GM23338 (cell line): ENCODE results near the gene SYNDIG1. TPM values are rescaled to one million over a fixed set of nuclear protein-coding genes. Genes with fewer than 3 reads are reported as not detected.

ENCODE experiments used
- ATAC-seq: fragments of 200-7000 bp; cut with Tn5 transposase; 3 replicates; pipeline ENCODE4 v1.9.1; 2020
- DNase-seq: peaks from one replicate; pipeline ENCODE4 v3.0.0-alpha.2; 2015; ENCODE audit warnings: low spot score
- H2AFZ ChIP-seq: fragments of 200-600 bp; sonication (generic); 2 replicates; pipeline ENCODE4 v1.8.0; 2016; ENCODE audit warnings: antibody characterized with exemption, mild to moderate bottlenecking, moderate library complexity
- H3F3A ChIP-seq: fragments of 200-600 bp; sonication (generic); replicated peaks from 2 replicates; pipeline ENCODE4 v1.8.0; 2017; ENCODE audit warnings: antibody characterized with exemption, mixed run types, low read depth
- H3K27ac ChIP-seq: fragments of 200-600 bp; sonication (generic); 2 replicates; pipeline ENCODE4 v1.6.1; 2016; ENCODE audit warnings: low read depth
- H3K27me3 ChIP-seq: fragments of 200-600 bp; sonication (generic); 2 replicates; pipeline ENCODE4 v1.8.0; 2016; ENCODE audit warnings: mild to moderate bottlenecking, mixed run types, moderate library complexity; ENCODE audit not compliant: insufficient read depth
- H3K36me3 ChIP-seq: fragments of 200-600 bp; sonication (generic); 2 replicates; pipeline ENCODE4 v1.8.0; 2016; ENCODE audit warnings: mild to moderate bottlenecking; ENCODE audit not compliant: insufficient read depth
- H3K4me1 ChIP-seq: fragments of 200-600 bp; sonication (generic); 2 replicates; pipeline ENCODE4 v1.8.0; 2016; ENCODE audit warnings: mild to moderate bottlenecking, moderate library complexity; ENCODE audit not compliant: insufficient read depth
- H3K4me2 ChIP-seq: fragments of 200-600 bp; sonication (generic); 2 replicates; pipeline ENCODE4 v1.7.1; 2017; ENCODE audit warnings: mixed run types
- H3K4me3 ChIP-seq: fragments of 200-600 bp; sonication (generic); 2 replicates; pipeline ENCODE4 v1.6.1; 2016; ENCODE audit warnings: mixed run types
- H3K79me2 ChIP-seq: fragments of 200-600 bp; sonication (generic); replicated peaks from 2 replicates; pipeline ENCODE4 v1.8.0; 2017; ENCODE audit warnings: mild to moderate bottlenecking; ENCODE audit not compliant: insufficient read depth
- H3K9me2 ChIP-seq: fragments of 200-600 bp; sonication (generic); 2 replicates; pipeline ENCODE4 v1.8.0; 2017; ENCODE audit not compliant: insufficient read depth
- H4K20me1 ChIP-seq: fragments of 200-600 bp; sonication (generic); replicated peaks from 2 replicates; pipeline ENCODE4 v1.8.0; 2017; ENCODE audit warnings: mild to moderate bottlenecking; ENCODE audit not compliant: insufficient read depth
- H3K27ac Mint-ChIP-seq: 2 replicates; pipeline ENCODE4 v1.8.0; 2020; ENCODE audit warnings: inconsistent platforms, mild to moderate bottlenecking, moderate library complexity, mixed read lengths
- H3K27me3 Mint-ChIP-seq: 3 replicates; pipeline ENCODE4 v1.8.0; 2022; ENCODE audit warnings: low read depth, mild to moderate bottlenecking, moderate library complexity, mixed read lengths, inconsistent platforms; ENCODE audit not compliant: insufficient read depth, poor library complexity
- H3K36me3 Mint-ChIP-seq: 3 replicates; pipeline ENCODE4 v1.8.0; 2021; ENCODE audit warnings: low read depth, mild to moderate bottlenecking, inconsistent platforms, moderate library complexity, mixed read lengths
- H3K4me1 Mint-ChIP-seq: 3 replicates; pipeline ENCODE4 v1.8.0; 2020; ENCODE audit warnings: mild to moderate bottlenecking, inconsistent platforms, mixed read lengths
- H3K4me3 Mint-ChIP-seq: 3 replicates; pipeline ENCODE4 v1.8.0; 2021; ENCODE audit warnings: moderate library complexity, mild to moderate bottlenecking, inconsistent platforms, mixed read lengths
- H3K9me3 Mint-ChIP-seq: 3 replicates; pipeline ENCODE4 v1.8.0; 2020; ENCODE audit warnings: moderate library complexity, mild to moderate bottlenecking, inconsistent platforms, mixed read lengths
- CREB1 ChIP-seq: fragments of 250-450 bp; sonication (Bioruptor Pico); IDR thresholded peaks from 2 replicates; pipeline ENCODE4 v1.5.0; 2020; ENCODE audit warnings: low read depth, mild to moderate bottlenecking, moderate library complexity
- ETS1 ChIP-seq: IDR thresholded peaks from 2 replicates; pipeline ENCODE4 v1.6.1; 2016; ENCODE audit warnings: antibody characterized with exemption
- EZH2 ChIP-seq: fragments of 200-600 bp; sonication (generic); IDR thresholded peaks from one replicate; pipeline ENCODE4 v1.8.0; 2017; ENCODE audit warnings: antibody characterized with exemption, mild to moderate bottlenecking, low read depth; ENCODE audit not compliant: unreplicated experiment
- EZH2phosphoT487 ChIP-seq: fragments of 200-600 bp; sonication (generic); IDR thresholded peaks from one replicate; pipeline ENCODE4 v1.8.1; 2018; ENCODE audit warnings: antibody characterized with exemption; ENCODE audit not compliant: unreplicated experiment
- JUNB ChIP-seq: IDR thresholded peaks from one replicate; pipeline ENCODE4 v1.6.1; 2016; ENCODE audit warnings: antibody characterized with exemption; ENCODE audit not compliant: unreplicated experiment
- NANOG ChIP-seq: IDR thresholded peaks from 2 replicates; pipeline ENCODE4 v1.6.1; 2016; ENCODE audit warnings: antibody characterized with exemption, borderline replicate concordance
- POLR2AphosphoS5 ChIP-seq: IDR thresholded peaks from 2 replicates; pipeline ENCODE4 v1.6.1; 2016; ENCODE audit warnings: antibody characterized with exemption, low read depth
- STAT1 ChIP-seq: IDR thresholded peaks from one replicate; pipeline ENCODE4 v1.6.1; 2016; ENCODE audit warnings: antibody characterized with exemption; ENCODE audit not compliant: unreplicated experiment
- ZNF114 ChIP-seq: fragments of 250-450 bp; sonication (Bioruptor Pico); IDR thresholded peaks from 2 replicates; pipeline ENCODE4 v1.5.0; 2020; ENCODE audit warnings: mild to moderate bottlenecking, moderate library complexity
- polyA plus RNA-seq: library from polyadenylated mRNA; unstranded; fragments of >200 nt; fragmentation: Nextera tagmentation; extraction: Ambion mirVana; gene quantifications from 2 replicates; pipeline ENCODE4 v1.2.1, GENCODE V29; 2016
- total RNA-seq: library from RNA; depleted of rRNA; stranded (reverse); fragments of >200 nt; shearing (Covaris generic); gene quantifications from 2 replicates; pipeline ENCODE4 v1.2.3, GENCODE V29; 2014
- TF ChIP-seq, protein P1 (sequence below): fragments of 250-450 bp; sonication (Bioruptor Pico); IDR thresholded peaks from 2 replicates; pipeline ENCODE4 v1.5.0; 2020; ENCODE audit warnings: mild to moderate bottlenecking, moderate library complexity
- TF ChIP-seq, protein P2 (sequence below): IDR thresholded peaks from one replicate; pipeline ENCODE4 v1.6.1; 2018; ENCODE audit warnings: antibody characterized with exemption; ENCODE audit not compliant: unreplicated experiment

SYNDIG1 gene
- total and polyA plus RNA-seq, 2 experiments from 2014 or later = 2.8 to 4.8 TPM

DNA sequence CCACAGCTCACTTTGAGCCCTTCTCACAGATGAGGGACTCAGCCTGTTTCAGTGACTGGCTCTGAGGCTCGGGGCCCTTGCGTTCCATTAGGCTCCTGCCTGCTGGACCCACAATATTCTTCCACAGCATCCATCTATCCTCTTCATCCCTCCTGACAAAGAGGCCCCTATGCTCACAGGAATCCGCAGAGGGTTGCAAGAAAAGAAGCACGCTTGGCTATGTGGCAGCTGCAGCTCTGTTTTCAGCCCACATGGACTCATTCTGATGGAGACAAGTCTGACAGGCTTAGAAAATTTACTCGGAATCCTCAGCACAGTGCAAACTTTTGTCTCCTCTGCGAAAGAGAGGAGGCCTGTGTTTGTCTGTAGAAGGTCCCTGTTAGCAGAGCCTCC, 207.5 kb downstream of the SYNDIG1 start:
- Histone ChIP-seq H3K4me3 (no peak overlapping the region), H3F3A (no peaks in the 10 kb centered on the region), H2AFZ (no peak overlapping the region), H3K79me2 (no peaks in the 10 kb centered on the region), H3K4me2 (no peak overlapping the region), H3K27ac (no peak overlapping the region), H4K20me1 (no peaks in the 10 kb centered on the region; the same call in 1 of the 2 replicates), H3K4me1 (no peaks in the 10 kb centered on the region), H3K27me3 (no peaks in the 10 kb centered on the region), H3K36me3 (no peaks in the 10 kb centered on the region), H3K9me2 (0 out of 2 replicates have a peak, but pooled peaks cover 7% of the 10 kb centered on the region)
- DNase-seq (no peak), ATAC-seq (no peak)
- no peaks in the 10 kb centered on the region; the same call in 2 of the 3 replicates for H3K36me3 Mint-ChIP-seq
- H3K9me3 Mint-ChIP-seq = peaks cover 4% of the 10 kb centered on the region; the same call in 1 of the 3 replicates
- H3K27me3 Mint-ChIP-seq = peaks cover 13% of the 10 kb centered on the region
- 0 out of 3 replicates have a peak, but pooled peaks cover 4% of the 10 kb centered on the region for H3K4me1 Mint-ChIP-seq
- no peak overlapping the region for H3K4me3 Mint-ChIP-seq
- TF ChIP-seq EZH2 (no peak), POLR2AphosphoS5 (no peak), STAT1 (no peak), ETS1 (no peak), ZNF114 (CRISPR knock-in tag) (no peak), CREB1 (no peak), JUNB (no peak), EZH2phosphoT487 (no peak), NANOG (no peak)
- TF ChIP-seq, protein P1, sequence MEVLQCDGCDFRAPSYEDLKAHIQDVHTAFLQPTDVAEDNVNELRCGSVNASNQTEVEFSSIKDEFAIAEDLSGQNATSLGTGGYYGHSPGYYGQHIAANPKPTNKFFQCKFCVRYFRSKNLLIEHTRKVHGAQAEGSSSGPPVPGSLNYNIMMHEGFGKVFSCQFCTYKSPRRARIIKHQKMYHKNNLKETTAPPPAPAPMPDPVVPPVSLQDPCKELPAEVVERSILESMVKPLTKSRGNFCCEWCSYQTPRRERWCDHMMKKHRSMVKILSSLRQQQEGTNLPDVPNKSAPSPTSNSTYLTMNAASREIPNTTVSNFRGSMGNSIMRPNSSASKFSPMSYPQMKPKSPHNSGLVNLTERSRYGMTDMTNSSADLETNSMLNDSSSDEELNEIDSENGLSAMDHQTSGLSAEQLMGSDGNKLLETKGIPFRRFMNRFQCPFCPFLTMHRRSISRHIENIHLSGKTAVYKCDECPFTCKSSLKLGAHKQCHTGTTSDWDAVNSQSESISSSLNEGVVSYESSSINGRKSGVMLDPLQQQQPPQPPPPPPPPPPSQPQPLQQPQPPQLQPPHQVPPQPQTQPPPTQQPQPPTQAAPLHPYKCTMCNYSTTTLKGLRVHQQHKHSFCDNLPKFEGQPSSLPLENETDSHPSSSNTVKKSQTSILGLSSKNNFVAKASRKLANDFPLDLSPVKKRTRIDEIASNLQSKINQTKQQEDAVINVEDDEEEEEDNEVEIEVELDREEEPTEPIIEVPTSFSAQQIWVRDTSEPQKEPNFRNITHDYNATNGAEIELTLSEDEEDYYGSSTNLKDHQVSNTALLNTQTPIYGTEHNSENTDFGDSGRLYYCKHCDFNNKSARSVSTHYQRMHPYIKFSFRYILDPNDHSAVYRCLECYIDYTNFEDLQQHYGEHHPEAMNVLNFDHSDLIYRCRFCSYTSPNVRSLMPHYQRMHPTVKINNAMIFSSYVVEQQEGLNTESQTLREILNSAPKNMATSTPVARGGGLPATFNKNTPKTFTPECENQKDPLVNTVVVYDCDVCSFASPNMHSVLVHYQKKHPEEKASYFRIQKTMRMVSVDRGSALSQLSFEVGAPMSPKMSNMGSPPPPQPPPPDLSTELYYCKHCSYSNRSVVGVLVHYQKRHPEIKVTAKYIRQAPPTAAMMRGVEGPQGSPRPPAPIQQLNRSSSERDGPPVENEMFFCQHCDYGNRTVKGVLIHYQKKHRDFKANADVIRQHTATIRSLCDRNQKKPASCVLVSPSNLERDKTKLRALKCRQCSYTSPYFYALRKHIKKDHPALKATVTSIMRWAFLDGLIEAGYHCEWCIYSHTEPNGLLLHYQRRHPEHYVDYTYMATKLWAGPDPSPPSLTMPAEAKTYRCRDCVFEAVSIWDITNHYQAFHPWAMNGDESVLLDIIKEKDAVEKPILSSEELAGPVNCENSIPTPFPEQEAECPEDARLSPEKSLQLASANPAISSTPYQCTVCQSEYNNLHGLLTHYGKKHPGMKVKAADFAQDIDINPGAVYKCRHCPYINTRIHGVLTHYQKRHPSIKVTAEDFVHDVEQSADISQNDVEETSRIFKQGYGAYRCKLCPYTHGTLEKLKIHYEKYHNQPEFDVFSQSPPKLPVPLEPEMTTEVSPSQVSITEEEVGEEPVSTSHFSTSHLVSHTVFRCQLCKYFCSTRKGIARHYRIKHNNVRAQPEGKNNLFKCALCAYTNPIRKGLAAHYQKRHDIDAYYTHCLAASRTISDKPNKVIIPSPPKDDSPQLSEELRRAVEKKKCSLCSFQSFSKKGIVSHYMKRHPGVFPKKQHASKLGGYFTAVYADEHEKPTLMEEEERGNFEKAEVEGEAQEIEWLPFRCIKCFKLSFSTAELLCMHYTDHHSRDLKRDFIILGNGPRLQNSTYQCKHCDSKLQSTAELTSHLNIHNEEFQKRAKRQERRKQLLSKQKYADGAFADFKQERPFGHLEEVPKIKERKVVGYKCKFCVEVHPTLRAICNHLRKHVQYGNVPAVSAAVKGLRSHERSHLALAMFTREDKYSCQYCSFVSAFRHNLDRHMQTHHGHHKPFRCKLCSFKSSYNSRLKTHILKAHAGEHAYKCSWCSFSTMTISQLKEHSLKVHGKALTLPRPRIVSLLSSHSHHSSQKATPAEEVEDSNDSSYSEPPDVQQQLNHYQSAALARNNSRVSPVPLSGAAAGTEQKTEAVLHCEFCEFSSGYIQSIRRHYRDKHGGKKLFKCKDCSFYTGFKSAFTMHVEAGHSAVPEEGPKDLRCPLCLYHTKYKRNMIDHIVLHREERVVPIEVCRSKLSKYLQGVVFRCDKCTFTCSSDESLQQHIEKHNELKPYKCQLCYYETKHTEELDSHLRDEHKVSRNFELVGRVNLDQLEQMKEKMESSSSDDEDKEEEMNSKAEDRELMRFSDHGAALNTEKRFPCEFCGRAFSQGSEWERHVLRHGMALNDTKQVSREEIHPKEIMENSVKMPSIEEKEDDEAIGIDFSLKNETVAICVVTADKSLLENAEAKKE = no peak
- TF ChIP-seq, protein P2, sequence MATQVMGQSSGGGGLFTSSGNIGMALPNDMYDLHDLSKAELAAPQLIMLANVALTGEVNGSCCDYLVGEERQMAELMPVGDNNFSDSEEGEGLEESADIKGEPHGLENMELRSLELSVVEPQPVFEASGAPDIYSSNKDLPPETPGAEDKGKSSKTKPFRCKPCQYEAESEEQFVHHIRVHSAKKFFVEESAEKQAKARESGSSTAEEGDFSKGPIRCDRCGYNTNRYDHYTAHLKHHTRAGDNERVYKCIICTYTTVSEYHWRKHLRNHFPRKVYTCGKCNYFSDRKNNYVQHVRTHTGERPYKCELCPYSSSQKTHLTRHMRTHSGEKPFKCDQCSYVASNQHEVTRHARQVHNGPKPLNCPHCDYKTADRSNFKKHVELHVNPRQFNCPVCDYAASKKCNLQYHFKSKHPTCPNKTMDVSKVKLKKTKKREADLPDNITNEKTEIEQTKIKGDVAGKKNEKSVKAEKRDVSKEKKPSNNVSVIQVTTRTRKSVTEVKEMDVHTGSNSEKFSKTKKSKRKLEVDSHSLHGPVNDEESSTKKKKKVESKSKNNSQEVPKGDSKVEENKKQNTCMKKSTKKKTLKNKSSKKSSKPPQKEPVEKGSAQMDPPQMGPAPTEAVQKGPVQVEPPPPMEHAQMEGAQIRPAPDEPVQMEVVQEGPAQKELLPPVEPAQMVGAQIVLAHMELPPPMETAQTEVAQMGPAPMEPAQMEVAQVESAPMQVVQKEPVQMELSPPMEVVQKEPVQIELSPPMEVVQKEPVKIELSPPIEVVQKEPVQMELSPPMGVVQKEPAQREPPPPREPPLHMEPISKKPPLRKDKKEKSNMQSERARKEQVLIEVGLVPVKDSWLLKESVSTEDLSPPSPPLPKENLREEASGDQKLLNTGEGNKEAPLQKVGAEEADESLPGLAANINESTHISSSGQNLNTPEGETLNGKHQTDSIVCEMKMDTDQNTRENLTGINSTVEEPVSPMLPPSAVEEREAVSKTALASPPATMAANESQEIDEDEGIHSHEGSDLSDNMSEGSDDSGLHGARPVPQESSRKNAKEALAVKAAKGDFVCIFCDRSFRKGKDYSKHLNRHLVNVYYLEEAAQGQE = no peak
- no peak overlapping the region for H3K27ac Mint-ChIP-seq
